Measurements from ENCODE around the gene ZSCAN12. TPM values are rescaled to one million over a fixed set of nuclear protein-coding genes. Genes with fewer than 3 reads are reported as not detected.

ZSCAN12 gene
- total RNA-seq, 1 experiment from 2014 or later = 0.81 TPM

Other genes with a start within 250 kb of the ZSCAN12 start
- gene ZSCAN9, start 174.5 kb downstream of the ZSCAN12 start, total RNA-seq (2021; ENCODE audit: unreplicated experiment) = 10.8 TPM
- 4.8 TPM for gene ZKSCAN4, start 147.5 kb downstream of the ZSCAN12 start, total RNA-seq (2021; ENCODE audit: unreplicated experiment)
- gene NKAPL, start 140.4 kb downstream of the ZSCAN12 start, total RNA-seq (2021; ENCODE audit: unreplicated experiment) = not detected
- 10.3 TPM for gene ZSCAN26, start 132.6 kb downstream of the ZSCAN12 start, total RNA-seq (2021; ENCODE audit: unreplicated experiment)
- 3.6 TPM for gene PGBD1, start 118.2 kb downstream of the ZSCAN12 start, total RNA-seq (2021; ENCODE audit: unreplicated experiment)
- 10.1 TPM for gene ZSCAN31, start 63.6 kb downstream of the ZSCAN12 start, total RNA-seq (2021; ENCODE audit: unreplicated experiment)
- 11.2 TPM for gene ZKSCAN3, start 49.8 kb downstream of the ZSCAN12 start, total RNA-seq (2021; ENCODE audit: unreplicated experiment)
- not detected for gene ZSCAN23, start 43.7 kb upstream of the ZSCAN12 start, total RNA-seq (2021; ENCODE audit: unreplicated experiment)
- not detected for gene GPX6, start 116.0 kb upstream of the ZSCAN12 start, total RNA-seq (2021; ENCODE audit: unreplicated experiment)
- not detected for gene GPX5, start 126.1 kb upstream of the ZSCAN12 start, total RNA-seq (2021; ENCODE audit: unreplicated experiment)